Thyroid gland (tissue), 4 donors: ENCODE data around the gene ZBTB7B.

Experiments used
- POLR2A ChIP-seq, 2 donors: fragments of 450-650 bp; IDR thresholded peaks; one replicate each; pipeline ENCODE4 v1.6.1; 2017; ENCODE audit warnings: antibody characterized with exemption in 2 of 2, mild to moderate bottlenecking in 2 of 2, moderate library complexity in 1 of 2
- TF ChIP-seq, protein P1 (sequence below), 6 experiments: fragments of 200-600 bp in 3 of 6; fragments of 450-650 bp in 3 of 6; sonication (generic) in 3 of 6; IDR thresholded peaks; one replicate each; pipeline ENCODE4 v1.5.1; 2016 to 2019; ENCODE audit warnings: antibody characterized with exemption in 6 of 6, mild to moderate bottlenecking in 2 of 6, inconsistent platforms in 1 of 6, moderate library complexity in 1 of 6

GRCh38 chr1:155051342-155051776 lies 48.8 kb downstream of the ZBTB7B start:
- TF ChIP-seq, protein P1, sequence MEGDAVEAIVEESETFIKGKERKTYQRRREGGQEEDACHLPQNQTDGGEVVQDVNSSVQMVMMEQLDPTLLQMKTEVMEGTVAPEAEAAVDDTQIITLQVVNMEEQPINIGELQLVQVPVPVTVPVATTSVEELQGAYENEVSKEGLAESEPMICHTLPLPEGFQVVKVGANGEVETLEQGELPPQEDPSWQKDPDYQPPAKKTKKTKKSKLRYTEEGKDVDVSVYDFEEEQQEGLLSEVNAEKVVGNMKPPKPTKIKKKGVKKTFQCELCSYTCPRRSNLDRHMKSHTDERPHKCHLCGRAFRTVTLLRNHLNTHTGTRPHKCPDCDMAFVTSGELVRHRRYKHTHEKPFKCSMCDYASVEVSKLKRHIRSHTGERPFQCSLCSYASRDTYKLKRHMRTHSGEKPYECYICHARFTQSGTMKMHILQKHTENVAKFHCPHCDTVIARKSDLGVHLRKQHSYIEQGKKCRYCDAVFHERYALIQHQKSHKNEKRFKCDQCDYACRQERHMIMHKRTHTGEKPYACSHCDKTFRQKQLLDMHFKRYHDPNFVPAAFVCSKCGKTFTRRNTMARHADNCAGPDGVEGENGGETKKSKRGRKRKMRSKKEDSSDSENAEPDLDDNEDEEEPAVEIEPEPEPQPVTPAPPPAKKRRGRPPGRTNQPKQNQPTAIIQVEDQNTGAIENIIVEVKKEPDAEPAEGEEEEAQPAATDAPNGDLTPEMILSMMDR (IDR thresholded peaks at IDR 0.05), result no peak
- peak; percentile 41 to 62 for TF ChIP-seq POLR2A (IDR thresholded peaks at IDR 0.05)
